GM12873 (cell line): ENCODE data around the gene CAMK1G.

Experiments used
- CTCF ChIP-seq: IDR thresholded peaks from 2 replicates; pipeline ENCODE4 v1.5.1; 2012; ENCODE audit warnings: low read depth, mild to moderate bottlenecking, moderate library complexity, low read length, control low read depth; ENCODE audit not compliant: insufficient read depth; ENCODE audit errors: missing control alignments

The CAMK1G gene

GRCh38 chr1:209630383-209631225, 47.1 kb downstream of the CAMK1G start:
- TF ChIP-seq CTCF = no peak

- TF ChIP-seq CTCF = no peak
Measured at GRCh38 chr1:209633335-209633997, 50.0 kb downstream of the CAMK1G start.

- TF ChIP-seq CTCF = no peak
Measured at GRCh38 chr1:209634005-209634737, 50.7 kb downstream of the CAMK1G start.

GRCh38 chr1:209635850-209636249, 52.3 kb downstream of the CAMK1G start:
- TF ChIP-seq CTCF = no peak

- no peak for TF ChIP-seq CTCF
Measured at GRCh38 chr1:209641832-209642172, 58.3 kb downstream of the CAMK1G start.

GRCh38 chr1:209642816-209643215, 59.3 kb downstream of the CAMK1G start:
- TF ChIP-seq CTCF = no peak

- TF ChIP-seq CTCF = no peak
Measured at GRCh38 chr1:209643285-209644020, 59.9 kb downstream of the CAMK1G start.
